SH-SY5Y (cell line): Measurements from ENCODE around the gene LMX1B.

ENCODE experiments used
- GATA2 ChIP-seq: IDR thresholded peaks from 2 replicates; pipeline ENCODE4 v1.6.1; 2011; ENCODE audit warnings: mild to moderate bottlenecking, low read depth, low read length
- GATA3 ChIP-seq: IDR thresholded peaks from 2 replicates; pipeline ENCODE4 v1.6.1; 2011; ENCODE audit warnings: low read depth, mild to moderate bottlenecking, low read length, moderate library complexity

Gene LMX1B

DNA sequence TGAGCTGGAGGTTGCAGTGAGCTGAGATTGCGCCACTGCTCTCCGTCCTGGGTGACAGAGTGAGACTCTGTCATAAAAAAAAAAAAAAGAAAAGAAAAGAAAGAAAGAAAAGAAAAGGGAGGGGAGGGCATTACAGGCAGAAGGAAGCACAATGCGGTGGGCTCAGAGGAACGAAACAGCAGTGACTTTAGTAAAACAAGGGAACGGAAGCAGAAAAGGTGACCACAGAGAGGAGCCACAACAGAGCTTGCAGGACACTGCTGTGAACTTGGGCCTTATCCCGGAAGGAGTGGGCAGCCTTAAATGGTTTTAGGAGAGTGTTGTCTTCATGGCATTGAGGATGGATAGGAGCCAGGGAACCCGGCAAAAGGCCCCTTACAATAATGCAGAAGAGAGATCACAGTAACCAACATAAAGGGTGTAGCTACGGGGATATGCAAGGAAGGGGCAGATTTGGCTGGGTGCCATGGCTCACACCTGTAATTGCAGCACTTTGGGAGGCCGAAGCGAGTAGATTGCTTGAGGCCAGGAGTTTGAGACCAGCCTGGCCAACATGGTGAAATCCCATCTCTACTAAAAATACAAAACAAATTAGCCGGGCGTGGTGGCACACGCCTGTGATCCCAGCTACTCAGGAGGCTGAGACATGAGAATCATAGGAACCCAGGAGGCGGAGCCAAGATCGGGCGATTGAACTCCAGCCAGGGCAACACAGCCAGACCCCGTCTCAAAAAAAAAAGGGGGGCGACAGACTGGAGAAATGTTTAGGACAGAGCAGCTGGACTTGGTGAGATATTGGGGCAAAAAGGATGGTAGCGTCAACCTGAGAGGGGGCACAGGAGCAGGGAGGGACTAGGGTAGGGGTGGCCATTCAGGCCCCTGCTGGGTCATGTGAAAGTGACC, 107.2 kb downstream of the LMX1B start:
- TF ChIP-seq GATA2 (no peak), GATA3 (no peak)

DNA sequence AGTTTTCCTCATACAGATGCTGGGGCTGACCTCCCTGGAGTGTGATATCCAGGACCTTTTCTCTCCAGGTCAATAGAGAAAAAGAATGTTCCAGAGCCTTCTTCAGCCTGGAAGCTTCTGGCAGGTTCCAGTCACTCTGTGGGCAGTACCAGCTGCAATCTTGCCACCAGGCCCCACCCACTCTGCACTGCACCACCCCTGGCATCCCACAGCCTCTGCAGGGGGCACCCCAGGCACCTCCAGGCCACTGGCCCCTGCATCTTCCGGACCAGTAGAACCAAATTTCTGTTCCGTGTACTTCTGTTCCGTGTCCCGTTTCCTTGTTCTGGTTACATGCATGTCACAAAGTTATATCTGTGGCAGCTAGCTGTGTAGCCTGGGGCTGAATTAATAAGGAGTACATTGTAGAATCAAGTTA, 107.8 kb downstream of the LMX1B start:
- TF ChIP-seq GATA3, result no peak
- no peak for TF ChIP-seq GATA2

DNA sequence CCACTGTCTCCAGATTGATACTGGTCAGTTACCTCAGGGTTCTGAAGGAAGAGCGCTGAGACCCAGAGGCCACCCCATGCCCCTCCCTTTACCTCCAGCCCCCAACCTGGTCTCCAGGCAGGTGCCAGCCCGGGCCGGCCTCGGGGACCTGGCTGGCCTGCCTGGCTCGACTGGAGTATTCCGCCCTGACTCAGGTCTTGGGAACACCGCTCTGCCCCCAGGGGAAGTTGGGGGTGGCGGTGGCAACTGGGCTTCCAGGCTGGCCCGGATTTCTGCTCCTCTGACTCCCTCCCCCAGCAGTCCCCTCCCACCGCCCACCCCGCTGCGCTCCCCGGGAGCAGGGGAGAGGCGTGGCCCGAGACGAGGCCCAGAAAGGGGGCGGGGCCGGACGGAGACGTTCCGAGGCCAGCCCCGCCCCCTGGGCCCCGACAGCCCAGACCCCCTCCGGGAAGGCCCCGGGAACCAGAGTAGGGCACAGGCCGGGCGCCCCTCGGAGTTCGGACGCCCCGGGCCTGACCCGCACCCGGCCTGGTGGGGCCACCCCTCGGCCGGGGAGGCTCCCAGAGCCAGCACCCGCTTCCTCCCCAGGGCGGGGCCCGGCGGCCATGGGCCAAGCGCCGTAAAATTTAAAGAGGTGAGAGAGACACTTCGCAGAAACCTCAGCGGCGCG, 108.7 kb downstream of the LMX1B start:
- TF ChIP-seq GATA2, result no peak
- TF ChIP-seq GATA3, result no peak

DNA sequence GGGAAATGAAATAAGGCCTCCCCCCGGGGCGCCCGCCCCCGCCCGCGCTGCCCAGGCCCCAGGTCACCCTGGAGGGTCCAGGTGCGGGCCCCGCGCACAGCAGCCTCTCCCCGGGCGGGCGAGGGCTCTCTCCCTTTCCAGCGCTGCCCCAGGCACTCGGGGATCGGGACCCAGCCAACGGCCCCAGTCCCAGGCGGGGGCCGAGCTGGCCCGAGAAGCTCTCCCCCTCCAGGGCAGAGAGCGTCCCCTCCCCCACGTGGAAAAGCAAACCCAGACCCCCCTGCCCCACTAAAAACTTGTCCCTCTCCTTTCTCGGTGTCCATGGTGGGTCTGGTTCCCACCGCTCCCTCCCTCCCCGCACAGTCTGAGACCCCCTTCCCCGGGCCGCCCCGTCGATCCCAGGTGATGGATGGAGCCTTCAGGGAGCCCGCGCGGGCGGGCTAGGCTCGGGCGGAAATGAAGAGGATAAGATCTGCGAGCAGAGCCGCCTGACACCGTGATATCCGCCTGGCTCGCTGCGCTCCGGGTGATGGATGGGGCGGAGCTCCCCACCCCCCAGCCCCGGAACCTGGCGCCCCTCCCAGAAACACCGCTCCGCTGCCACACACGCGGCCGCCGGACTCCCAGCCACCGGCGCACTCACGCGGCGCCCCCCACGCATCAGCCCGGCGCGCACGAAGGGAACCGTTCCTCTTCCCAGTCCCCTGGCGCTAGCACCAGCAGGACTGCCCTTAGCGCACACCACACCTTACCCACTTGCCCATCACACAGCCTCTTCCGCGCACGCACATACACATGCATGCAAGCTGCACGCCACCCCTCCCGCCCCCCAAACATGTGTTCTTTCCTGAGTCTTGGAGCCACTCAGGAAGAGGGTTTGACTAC, 109.4 kb downstream of the LMX1B start:
- TF ChIP-seq GATA3 (no peak), GATA2 (peak; percentile 94)

DNA sequence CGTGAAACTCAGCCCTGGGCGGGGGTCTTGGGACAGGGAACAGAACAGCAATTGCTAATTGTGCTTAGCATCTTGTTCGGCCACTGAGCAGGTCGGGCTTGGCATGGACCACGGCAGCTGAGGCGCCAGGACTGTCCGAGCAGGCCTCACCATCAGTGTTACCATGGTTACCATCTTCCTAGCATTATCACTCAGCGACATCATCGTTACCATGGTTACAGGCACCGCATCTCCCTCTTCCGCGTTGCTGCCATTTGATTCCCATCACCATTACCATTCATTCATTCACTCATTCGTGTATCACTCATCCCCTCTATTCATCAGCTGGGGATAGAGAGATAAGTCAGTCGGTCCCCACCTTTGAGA, 110.1 kb downstream of the LMX1B start:
- TF ChIP-seq GATA2, result peak; percentile 98
- peak; percentile 96 for TF ChIP-seq GATA3

DNA sequence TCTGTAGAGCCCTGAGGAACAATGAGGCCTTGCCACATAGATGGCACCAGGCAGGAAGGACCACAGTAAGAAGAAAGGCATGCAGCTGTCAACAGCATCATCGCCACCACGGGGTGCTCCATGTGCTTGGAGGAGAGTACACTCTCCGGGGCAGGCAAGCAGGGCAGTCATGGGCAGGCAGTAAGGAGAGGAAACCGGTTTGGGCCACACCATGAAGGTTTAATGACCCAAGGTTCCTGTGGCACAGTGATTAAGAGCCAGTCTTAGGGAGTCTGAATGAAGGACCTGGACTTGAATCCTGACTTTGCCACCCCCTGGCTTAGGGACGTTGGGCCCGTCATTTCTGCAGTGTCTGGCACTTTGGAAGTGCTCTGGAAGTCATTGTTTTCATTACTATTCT, 110.5 kb downstream of the LMX1B start:
- TF ChIP-seq GATA2, result no peak
- no peak for TF ChIP-seq GATA3

DNA sequence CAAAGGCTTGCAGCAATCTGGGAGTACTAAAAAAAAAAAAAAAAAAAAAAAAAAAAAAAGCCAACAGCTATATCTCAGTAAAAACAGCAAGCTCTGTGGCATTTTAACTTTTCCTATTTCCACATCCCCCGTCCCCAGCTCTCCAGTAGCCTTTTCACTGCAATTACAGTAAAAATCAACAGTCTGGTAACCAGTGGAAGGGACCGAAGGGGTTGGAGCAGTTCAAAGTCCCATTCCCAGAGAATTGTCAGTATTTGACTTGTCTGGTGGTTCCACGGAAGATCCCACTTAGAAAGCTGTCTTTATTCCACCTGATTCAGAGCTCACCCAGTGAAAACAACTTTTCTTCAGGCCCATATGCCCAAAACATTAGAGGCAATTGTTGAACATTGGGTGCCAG, 119.3 kb downstream of the LMX1B start:
- TF ChIP-seq GATA2 (no peak), GATA3 (no peak)

DNA sequence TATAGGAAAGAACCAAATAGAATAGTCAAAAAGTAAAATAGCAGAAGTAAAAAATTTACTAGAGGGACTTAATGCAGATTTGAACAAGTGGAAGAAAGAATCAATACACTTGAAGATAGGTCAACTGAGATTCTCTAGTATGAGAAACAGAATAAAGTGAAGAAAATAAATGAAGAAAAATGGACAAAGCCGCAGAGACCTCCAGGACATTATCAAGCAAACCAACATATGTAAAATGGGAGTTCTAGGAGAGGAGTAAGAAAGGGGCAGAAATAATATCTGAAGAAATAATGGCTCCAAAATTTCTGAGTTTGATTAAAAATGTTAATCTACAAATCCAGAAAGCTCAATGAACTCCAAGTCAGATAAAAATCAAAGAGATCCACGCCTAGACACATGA, 121.1 kb downstream of the LMX1B start:
- no peak for TF ChIP-seq GATA2
- TF ChIP-seq GATA3, result no peak

DNA sequence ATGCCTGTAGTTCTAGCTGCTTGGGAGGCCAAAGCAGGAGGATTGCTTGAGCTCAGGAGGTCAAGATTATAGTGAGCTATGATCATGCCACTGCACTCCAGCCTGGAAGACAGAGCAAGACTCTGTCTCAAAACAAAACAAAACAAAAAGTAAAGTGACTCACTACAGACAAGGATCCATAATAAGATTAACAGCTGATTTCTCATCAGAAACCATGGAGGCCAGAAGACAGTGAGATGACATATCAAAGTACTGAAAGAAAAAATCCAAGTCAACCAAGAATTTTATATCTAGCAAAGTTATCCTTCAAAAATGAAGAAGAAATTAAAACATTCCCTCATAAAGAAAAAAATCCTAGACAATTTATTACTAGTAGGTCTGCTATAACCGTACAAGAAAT, 121.8 kb downstream of the LMX1B start:
- no peak for TF ChIP-seq GATA2
- TF ChIP-seq GATA3, result no peak

DNA sequence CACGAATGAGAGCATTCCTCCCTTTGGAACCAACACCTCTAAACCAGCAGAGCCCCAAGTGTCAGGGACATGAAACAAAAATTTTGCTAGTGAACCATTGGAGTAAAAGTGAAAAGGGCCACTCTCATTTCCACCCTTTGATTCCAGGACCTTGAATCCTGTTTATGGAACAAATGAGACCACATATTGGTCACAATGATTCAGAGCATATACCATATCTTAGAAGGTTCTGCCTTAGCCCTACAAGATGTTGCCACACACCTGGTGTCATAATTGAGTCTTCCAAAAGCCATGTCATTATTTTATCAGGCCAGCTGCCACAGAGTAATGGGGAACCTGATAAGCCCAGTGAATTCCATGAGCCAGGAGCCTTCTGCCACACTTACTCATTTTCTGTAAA, 124.8 kb downstream of the LMX1B start:
- TF ChIP-seq GATA3 (no peak), GATA2 (no peak)

DNA sequence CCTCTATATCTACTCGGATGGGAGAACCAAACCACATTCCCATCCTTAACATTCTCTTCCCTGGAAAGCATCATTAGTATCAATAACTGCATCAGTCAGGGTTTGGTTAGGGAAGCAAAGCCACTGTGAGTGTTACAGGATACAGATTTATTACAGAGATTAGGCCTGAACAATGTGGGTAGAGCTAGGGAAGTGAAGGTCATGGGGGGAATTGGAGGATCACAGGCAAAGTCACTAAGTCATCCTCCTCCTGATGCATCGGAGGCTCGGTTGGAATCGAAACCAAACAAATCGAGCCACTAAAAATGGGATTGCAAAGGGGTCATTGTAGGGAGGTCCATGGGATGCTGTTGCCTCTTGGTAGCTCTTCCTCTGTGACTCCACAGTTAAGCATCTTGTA, 129.3 kb downstream of the LMX1B start:
- no peak for TF ChIP-seq GATA3
- TF ChIP-seq GATA2, result no peak

DNA sequence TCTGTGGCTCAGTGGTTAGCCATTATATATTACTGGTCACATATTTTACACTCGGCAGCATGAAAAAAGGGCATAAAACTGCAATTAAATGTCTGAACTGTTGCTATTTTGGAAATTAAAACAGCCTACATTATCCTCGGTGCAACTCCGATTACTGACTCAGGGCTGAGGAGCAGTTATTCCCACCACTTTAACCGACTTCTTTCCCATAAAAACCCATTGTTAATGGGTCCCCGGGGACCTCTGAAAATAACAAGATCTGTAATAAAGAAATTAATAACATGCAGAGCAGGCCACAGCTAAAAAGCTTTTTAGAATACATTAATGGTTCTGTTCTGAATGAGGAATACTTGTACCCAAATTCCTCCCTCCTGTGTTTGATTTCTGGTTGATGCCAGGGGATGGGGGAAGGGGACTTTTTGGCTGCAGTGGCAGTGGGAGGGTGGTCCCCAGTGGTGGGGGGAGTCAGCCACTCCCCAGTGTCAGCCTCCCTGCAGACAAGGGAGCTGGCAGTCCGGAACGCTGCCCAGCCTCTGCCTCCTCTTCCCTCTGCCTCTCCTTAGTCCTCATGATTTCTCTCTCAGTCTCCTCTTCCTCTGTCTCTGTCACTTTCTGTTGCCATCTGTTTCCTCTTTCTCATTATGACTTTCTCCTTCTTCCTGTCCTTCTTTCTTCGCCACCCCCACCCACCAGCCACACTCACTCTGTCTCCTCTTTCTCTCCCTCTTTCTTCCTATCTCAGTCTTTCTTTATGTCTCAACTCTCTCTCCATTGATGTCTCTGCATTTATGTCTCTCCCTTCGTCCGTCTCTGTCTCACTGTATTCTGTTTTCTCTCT, 132.1 kb downstream of the LMX1B start:
- TF ChIP-seq GATA3, result no peak
- no peak for TF ChIP-seq GATA2
